DMS79 (cell line): ENCODE results near the gene CDK2AP2.

ENCODE experiments used
- DNase-seq: peaks from one replicate; lab custom pipeline; 2025; lab: John Stamatoyannopoulos, UW

CDK2AP2 gene

GRCh38 chr11:67503119-67504004, 4.6 kb downstream of the CDK2AP2 start:
- DNase-seq, result no peak

GRCh38 chr11:67502328-67502979, 5.5 kb downstream of the CDK2AP2 start:
- no peak for DNase-seq

DNA sequence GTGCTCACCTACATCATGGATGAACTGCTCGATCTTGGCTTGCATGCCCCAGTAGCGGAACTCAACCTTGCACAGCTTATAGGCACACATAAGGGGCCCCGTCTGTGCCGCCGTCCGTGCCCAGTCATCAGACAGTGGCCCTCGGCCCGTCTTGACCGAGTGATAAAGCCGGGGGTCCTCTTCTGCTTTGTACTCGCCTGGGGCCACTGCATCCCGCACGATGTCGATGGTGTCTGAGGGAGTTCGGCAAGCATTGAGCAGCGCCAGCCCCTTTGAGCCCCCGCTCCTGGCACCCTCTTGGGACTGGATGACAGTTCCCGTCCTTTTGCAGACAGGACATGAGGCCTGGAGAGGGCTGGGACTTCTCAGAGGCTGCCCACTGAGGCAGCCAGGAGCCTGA, 6.1 kb downstream of the CDK2AP2 start:
- no peak for DNase-seq

DNA sequence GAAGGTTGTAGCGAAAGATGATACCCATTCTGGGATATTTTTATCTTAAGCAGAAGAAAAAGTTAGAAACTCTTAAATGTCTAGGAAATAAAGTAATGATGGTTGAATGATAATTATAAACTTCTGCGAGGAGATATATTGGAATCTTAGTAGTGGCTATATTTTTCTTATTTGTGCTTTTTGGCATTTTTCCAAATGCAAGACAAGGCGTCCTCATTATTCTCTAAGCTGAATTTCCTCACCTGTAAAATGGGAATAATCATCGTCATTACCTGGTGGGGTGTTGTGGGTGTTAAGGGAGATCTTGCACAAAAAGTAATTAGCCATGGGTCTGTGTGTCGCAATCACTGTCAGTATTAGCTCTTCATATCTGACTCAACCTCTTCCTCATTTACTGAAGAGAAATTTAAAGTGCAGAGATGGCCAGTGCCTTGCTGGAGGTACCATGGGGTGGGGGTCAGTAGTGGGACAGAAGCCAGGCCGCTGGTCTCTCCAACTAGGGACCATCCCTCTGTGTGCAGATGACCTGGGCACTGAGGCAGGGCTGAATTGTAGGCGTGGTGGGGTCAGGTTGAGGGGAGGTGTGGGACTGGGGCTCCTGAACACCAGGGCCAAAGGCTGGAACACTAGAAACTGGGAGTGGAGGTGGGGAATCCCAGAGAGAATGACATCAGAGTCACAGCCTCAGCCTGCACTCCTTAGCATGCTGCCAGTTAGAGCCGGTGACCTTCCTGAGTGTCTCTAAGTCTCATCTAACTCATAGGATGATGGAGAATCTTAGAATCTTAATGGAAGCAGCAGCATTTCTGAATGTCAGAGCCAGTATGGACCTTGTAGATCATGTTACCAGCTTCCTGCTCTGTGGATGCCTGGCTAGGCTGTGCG, 6.9 kb downstream of the CDK2AP2 start:
- no peak for DNase-seq

GRCh38 chr11:67500484-67500821, 7.5 kb downstream of the CDK2AP2 start:
- no peak for DNase-seq

DNA sequence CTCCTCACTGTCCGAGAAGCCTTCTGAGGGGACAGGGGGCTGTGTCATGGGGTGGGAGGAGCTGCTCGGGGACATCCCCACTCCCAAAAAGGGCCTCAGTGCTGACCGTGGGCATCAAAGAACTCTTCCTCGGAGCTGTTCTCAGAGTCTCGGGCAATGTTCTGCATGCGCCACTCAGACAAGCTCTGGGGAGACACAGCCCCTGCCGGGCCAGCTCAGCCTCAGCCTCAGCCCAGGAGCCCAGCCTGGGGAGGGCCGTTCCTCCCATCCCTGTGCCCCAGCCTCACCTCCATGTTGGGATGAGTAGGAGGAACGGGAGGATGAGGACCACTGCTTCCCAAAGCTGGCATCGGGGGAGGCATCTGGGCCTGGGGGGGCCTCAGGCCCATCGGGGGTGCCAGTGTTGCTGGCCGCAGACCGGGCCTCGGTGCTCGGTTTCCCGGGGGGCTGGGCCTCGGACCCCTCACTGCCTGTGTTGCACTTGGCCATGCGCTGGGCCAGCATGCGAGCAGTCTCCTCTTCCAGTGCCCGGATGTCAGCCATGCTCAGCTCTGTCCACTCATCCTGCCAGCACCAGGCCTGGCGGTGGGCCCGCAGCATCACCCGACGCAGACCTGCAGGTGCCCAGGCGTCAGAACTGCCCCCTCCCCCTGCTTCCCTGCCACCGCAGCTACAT, 8.0 kb downstream of the CDK2AP2 start:
- DNase-seq, result no peak

DNA sequence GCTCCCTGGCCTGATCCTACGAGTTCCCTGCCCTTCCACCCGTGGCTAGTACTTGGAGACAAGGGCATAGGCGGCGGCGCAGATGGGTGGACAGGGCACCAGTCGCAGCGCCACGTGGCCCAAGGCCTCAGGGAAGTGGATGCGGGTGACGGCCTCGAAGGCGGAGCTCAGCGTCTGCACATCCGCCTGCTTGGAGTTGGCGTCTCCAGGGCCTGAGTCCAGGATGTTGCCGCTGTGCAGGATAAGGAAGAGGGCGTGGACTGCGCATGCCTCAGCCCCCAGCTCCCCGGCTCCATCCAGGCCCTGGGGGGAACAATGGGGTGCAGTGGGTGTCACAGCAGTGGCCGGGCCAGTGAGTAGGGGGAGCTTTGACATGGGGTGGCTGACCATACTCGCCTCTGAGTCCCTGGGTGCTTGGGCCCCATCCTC, 9.4 kb downstream of the CDK2AP2 start:
- DNase-seq, result no peak

DNA sequence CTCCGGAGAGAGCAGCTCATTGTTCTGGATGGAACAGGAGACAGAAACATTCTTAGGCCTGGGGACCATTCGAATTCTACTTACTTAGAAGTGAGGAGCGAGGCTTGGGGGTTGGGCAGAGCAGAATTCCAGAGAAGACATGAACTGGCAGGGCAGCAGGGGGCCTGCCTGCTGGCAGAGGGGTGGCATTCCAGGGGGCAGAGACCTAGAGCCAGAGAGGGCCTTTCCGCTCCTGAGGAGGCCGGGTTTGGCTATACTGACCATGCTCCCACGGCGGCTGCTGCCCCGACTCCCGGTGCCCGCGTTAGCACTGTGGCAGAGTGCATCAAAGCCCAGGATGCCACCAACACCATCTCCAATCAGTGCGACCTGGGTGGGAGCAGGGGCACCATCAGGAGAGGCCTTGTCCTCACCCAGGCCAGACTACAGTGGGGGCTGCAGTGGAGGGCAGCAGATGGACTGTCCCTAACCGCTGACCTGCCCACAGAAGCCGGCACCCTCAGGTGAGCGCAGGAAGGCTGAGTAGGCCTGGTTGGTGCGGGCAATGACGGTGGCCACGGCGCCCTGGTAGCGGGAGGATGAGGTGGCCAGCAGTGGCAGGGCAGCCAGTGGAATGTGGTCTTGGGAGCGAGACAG, 10.2 kb downstream of the CDK2AP2 start:
- no peak for DNase-seq

GRCh38 chr11:67496113-67496512, 11.8 kb downstream of the CDK2AP2 start:
- no peak for DNase-seq

DNA sequence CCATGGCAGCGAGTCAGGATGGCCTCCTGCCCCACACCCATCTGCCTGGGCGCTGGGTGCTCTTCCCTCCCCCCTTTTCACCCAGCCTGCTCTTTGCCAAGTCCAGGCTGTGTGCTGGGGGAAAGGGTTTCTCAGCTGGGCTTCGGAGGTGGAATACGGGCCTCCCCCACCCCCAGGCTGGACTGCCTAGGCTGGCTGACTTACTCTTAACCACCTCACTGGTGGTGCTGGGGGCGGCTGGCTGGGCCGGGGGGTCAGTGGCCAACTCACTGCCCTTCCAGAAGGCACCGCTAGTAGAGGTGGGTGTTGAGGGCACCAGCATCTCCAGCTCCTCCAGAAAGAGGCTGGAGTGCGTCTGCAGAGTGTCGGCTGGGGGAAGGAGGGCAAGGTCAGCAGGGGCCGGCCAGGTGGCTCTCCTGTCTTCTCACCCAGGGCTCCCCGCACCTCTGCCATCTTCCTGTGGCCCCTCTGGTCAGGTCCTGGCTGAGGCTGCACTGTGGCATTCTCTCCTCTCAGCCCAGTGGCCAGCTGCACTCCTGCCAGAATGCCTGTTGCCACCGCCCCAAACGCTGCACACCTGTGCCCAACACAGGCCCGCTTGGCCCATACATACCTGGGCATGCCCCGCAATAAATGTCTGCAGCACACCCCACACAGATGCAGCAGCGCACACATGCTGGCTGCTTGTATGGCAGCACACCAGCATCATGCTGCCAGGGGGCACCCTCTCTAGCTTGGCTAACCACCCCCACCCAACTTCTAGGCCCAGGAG, 12.5 kb downstream of the CDK2AP2 start:
- DNase-seq, result no peak

- DNase-seq, result no peak
Measured at GRCh38 chr11:67494371-67495233, 13.4 kb downstream of the CDK2AP2 start.

GRCh38 chr11:67493548-67494370, 14.2 kb downstream of the CDK2AP2 start:
- no peak for DNase-seq

DNA sequence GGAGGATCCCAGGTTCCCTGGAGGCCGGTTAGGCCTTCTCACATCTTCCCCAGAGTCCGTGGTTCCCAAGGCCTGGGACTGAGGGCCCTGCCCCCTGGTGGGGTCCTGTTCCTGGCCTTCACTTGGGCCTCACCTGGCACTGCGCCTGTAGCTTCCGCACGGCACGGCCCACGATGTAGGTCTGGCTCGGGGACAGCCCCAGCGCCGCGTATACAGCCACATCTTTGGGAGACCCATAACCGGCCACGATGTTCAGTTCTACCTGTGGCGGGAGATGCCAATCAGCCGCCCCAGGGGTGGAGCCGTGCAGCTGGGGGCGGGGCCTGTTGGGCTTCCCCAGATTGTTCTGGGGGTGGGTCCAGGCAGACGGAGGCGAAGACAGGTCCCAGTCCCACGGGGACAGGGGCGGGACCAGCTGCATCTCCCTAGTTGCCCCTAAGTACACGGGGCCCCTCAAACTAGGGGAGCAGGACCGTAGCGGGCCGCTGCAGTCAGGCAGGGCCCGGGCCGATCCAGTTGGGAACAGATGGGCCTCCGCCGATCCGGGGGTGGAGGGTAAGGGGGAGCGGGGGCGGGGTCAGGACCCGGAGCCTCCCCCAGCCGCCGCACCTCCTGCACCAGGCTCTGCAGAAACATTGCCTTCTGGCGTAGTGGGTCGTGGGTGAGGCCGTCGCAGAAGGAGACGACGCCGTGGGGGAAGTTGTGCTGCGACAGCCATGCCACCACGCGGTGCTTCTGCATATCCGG, 15.0 kb downstream of the CDK2AP2 start:
- DNase-seq, result no peak

GRCh38 chr11:67492069-67492727, 15.8 kb downstream of the CDK2AP2 start:
- DNase-seq, result no peak

DNA sequence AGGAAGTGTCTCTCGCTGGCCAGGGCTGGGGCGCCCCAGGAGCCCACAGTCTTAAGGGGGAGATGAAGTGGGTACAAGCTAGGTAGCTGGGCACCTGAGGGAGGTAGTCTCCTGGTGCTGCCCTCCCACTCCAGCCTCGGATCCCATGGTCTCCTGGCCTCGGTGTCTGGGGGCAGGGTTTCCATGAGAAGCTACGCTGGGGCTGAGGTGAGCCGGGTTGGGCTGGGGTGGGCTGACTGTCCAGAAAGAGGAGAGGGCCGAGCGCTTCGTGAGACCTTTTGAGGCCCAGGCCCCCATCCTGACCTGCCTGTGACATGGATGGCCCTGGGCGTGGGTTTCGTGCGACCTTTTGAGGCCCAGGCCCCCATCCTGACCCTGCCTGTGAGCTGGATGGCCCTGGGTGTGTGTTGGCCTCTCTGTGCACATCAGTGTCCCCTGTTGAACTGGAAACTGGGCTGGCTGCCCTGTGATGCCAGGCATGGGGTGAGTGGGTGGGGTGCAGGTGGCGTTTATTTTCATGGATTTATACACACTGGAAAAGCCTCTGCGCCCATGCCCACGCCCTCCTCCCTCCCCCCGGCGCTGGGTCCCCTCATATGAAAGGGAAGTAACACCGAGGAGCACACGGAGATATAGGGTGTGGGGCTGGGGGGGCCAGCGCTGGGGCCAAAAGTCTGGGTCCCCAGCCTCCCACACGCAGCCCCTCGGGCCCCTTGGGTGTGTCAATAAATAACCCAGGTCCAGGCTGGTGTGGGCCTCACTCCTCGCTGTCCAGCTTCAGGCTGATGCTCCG, 16.5 kb downstream of the CDK2AP2 start:
- no peak for DNase-seq

GRCh38 chr11:67490727-67491065, 17.3 kb downstream of the CDK2AP2 start:
- DNase-seq, result no peak
